Activated naive CD8-positive, alpha-beta T cell treated with anti-CD3 and anti-CD28 coated beads, Interleukin-2, amount 50 U/mL, for 24 hours (primary cell): Measurements from ENCODE around the gene RFTN1.

Experiments
- ATAC-seq: fragments of 150-1000 bp; cut with Tn5 transposase; one replicate; pipeline ENCODE4 v1.10.0; 2021
- DNase-seq: peaks from one replicate; pipeline ENCODE4 v3.0.0; 2021
- H3K27ac Mint-ChIP-seq: one replicate; pipeline ENCODE4 v1.8.0; 2021; ENCODE audit warnings: mild to moderate bottlenecking, mixed read lengths
- H3K27me3 Mint-ChIP-seq: one replicate; pipeline ENCODE4 v1.8.0; 2021; ENCODE audit warnings: mixed read lengths
- H3K36me3 Mint-ChIP-seq: one replicate; pipeline ENCODE4 v1.8.0; 2021; ENCODE audit warnings: low read depth, mixed read lengths
- H3K4me1 Mint-ChIP-seq: one replicate; pipeline ENCODE4 v1.8.0; 2021; ENCODE audit warnings: mixed read lengths
- H3K4me3 Mint-ChIP-seq: one replicate; pipeline ENCODE4 v1.8.0; 2021; ENCODE audit warnings: mild to moderate bottlenecking, moderate library complexity, mixed read lengths
- H3K9me3 Mint-ChIP-seq: one replicate; pipeline ENCODE4 v1.8.0; 2021; ENCODE audit warnings: mixed read lengths

The RFTN1 gene

DNA sequence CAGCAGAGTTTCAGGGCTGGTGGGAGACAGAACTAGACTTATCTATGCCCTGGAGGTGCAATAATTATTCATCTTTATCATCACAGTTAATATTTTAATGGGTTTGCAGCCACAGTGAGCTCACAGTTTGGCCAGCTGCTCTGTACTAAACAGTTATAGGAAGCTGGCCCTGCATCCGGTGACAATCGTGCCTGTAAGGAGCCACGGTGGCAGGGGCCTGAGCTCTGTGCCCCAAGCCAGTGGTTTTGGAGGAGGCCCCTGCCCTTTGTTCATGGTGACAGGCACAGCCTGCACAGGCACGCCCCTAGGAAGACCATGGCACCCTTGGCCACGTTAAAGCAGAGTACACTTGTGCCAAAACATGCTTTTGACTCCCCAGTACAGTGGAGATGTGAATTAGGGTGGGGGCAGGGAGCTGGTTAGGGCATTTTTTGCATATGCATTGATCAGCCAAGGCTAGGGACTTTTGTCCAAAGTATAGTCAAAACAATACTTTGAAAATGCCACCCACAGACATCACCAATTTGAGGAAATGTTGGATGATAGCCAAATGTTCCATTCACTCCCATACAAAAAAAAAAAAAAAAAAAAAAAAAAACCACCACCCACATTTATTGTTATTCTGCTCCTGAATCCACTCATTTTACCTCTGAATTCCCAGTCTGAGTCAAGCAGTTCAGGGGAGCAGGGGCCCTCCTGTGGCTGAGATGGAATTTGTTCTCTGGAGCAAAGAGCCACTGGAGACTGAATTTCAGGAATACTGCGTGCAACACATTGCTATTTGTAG is 3.4 kb upstream of the RFTN1 start:
- ATAC-seq (peak; percentile 27), DNase-seq (peak; percentile 63)
- Mint-ChIP-seq H3K36me3 (peaks cover 10% of the 10 kb centered on the region), H3K4me1 (peaks cover 84% of the 10 kb centered on the region), H3K9me3 (peaks cover 13% of the 10 kb centered on the region), H3K4me3 (peak overlapping the region; percentile 98), H3K27ac (peak overlapping the region; percentile 81), H3K27me3 (no peaks in the 10 kb centered on the region)

DNA sequence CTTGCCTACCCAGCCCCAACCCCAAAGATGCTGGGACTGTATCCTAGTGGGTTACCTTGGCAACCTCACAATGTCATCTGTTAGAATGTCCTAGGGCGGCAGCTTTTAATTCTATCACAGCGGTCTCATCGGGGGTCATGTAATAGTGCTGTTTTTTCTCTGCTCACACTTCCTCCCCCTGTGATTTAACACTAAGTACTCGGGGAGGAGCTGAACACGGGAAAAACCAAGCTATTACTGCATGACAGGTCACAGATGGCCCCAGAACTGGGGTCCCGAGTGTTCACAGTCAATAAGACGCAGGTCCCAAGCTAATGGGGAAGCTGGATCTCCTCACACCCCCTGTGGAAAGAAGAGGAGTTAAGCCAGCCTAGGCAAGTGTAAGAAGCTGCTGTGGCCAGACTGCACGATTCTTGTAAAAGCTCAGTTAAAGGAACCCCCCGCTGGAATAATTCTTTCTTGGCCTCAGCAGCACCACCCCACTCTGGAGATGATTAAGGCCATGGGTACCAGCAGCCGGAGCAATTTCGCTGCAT is 2.5 kb upstream of the RFTN1 start:
- Mint-ChIP-seq H3K27me3 (no peaks in the 10 kb centered on the region), H3K4me3 (peak overlapping the region; percentile 98)

DNA sequence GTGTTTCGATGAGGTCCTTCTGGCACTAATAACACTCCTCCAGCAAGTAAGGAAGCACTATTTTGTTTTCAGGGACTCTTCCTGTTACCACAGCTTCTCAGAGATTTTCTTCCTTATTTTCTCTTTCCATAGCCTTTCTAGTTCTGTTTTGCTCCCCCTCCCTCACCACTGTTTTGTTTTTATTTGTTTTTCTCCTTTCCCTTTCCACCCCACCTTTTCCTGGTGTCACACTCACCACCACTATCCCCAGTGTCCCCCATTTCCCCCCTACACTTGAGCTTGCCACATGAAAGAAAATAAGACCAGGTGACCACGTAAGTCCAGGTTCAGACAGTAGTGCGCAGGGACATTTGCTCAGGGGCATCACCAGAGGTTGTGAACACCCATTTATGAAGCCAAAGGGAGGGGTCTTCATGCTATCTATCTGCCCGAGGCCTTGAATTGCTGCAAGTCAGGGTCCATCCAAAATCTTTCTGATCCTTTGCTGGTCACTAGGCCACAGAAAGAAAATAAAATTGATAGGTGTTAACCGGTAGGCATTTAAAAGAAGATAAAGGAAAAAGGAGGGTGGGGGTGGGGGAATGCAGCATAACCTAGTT is 1.4 kb upstream of the RFTN1 start:
- H3K36me3 Mint-ChIP-seq: peaks cover 25% of the 10 kb centered on the region
- H3K4me1 Mint-ChIP-seq: peaks cover 83% of the 10 kb centered on the region
- ATAC-seq (no peak), DNase-seq (no peak)
- peak overlapping the region; percentile 92 for H3K27ac Mint-ChIP-seq
- peak overlapping the region; percentile 98 for H3K4me3 Mint-ChIP-seq
- peaks cover 13% of the 10 kb centered on the region for H3K9me3 Mint-ChIP-seq
- no peaks in the 10 kb centered on the region for H3K27me3 Mint-ChIP-seq

More for the DNA sequence above, 2.5 kb upstream of the RFTN1 start:
- Mint-ChIP-seq H3K4me1 (peaks cover 83% of the 10 kb centered on the region), H3K9me3 (peaks cover 13% of the 10 kb centered on the region), H3K27ac (peak overlapping the region; percentile 81), H3K36me3 (peaks cover 17% of the 10 kb centered on the region)
- DNase-seq (no peak), ATAC-seq (no peak)

DNA sequence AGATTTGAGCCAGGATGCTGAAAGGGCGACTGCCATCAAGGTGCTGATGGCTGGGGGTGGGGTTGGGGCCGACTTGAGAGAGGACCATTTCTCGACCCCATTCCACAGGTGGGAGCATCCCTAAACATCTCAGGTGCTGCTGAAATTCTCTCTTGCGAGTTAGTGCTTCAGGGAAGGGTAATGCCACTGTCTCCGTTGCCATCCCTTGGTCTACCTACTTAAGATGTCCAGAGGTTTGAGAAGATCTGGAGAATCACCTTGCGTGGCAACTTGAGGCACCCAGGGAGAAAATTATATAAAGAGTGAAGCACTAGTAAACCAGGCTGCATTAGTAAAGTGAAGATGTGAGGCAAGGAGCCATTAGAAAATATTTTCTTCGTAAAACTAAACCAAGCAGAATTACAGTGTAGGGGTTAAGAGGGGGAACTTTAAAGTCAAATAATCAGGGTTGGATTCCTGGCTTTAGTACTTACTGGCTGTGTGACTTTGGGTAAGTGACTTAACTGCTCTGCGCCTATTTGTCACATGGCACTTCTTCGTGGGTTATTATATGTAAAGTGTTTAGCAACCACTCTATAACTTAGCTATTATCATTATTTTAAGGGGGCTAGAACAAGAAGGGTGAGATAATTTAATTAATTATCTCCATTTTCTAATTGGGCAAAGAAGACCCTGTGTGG is 662 bp upstream of the RFTN1 start:
- Mint-ChIP-seq H3K4me3 (peak overlapping the region; percentile 98), H3K27ac (peak overlapping the region; percentile 92), H3K4me1 (peaks cover 83% of the 10 kb centered on the region), H3K36me3 (peaks cover 27% of the 10 kb centered on the region), H3K27me3 (no peaks in the 10 kb centered on the region), H3K9me3 (peaks cover 13% of the 10 kb centered on the region)
- DNase-seq: no peak
- no peak for ATAC-seq

DNA sequence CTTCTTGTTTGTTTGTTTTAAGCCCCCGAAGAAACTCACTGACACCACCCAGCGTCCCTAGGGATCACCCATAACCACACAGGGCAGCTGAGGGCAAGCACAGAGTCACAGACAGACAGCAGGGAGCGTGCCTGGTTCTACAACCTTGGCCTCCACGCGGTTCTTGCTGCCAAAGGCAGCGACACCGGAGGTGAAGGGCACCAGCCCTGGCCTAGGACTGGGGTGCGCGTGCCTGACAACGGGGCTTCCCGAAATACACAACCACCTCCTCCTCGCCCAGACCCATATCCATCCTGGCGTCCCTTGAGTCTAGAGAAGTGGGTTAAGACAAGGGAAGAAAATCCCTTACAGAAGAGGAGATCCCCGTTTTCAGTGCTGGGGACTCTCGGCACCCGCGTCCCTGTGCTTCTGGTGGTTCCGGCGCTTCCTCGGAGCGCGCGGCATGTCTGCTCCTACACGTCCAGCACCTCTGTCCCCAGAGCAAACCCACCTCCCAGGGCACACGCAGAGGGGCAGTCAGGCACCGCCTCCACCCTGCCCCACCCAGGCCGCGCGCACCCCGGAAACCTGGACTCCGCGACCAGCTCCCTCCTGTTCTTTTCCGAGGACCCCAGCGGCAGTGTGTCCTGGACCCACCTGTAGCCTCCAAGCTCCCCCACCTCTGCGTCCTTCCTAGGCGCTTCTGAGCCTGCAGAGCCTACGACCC is 911 bp downstream of the RFTN1 start:
- Mint-ChIP-seq H3K9me3 (no peaks in the 10 kb centered on the region), H3K36me3 (peaks cover 28% of the 10 kb centered on the region), H3K27ac (peak overlapping the region; percentile 92), H3K4me3 (peak overlapping the region; percentile 98), H3K27me3 (no peaks in the 10 kb centered on the region), H3K4me1 (peaks cover 83% of the 10 kb centered on the region)
- ATAC-seq (peak; percentile 26), DNase-seq (peak; percentile 64)

DNA sequence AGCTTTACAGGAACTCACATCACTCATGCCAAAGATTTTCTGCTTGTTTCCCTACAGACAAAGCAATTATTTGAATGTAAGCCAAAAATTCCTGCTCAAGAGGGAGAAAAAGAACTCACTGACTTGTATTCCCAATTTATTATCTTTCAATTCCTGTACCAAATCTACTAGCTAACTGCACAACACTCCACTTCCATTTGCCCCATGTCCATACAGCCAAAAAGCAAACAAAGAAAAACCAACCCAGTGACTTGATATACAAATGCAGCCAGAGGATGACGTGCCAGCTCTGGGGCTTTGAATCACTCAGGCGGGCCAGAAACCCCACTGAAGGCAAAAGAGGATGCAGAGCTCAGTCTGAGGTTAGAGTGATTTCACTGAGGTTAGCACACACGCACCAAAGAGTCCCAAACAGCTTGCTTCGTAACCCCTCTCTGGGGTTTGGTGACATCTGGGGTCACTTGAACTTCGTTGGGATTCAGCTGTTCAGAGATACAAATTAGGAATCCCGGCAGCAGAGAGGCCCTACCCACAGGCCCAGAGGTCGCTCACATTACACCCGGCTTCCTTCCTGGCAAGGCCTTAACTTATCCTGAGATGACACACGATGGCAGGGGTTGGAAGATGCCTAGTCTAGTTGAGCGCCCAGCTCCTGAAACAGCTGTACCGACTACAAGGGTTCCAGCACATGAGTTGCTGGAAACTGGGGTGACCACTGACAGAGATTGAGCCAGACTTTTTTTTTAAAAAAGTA is 1.6 kb downstream of the RFTN1 start:
- Mint-ChIP-seq H3K27ac (peak overlapping the region; percentile 92), H3K4me1 (peaks cover 83% of the 10 kb centered on the region), H3K27me3 (no peaks in the 10 kb centered on the region), H3K9me3 (no peaks in the 10 kb centered on the region), H3K36me3 (peaks cover 32% of the 10 kb centered on the region), H3K4me3 (peak overlapping the region; percentile 98)
- ATAC-seq (peak; percentile 78), DNase-seq (peak; percentile 78)

DNA sequence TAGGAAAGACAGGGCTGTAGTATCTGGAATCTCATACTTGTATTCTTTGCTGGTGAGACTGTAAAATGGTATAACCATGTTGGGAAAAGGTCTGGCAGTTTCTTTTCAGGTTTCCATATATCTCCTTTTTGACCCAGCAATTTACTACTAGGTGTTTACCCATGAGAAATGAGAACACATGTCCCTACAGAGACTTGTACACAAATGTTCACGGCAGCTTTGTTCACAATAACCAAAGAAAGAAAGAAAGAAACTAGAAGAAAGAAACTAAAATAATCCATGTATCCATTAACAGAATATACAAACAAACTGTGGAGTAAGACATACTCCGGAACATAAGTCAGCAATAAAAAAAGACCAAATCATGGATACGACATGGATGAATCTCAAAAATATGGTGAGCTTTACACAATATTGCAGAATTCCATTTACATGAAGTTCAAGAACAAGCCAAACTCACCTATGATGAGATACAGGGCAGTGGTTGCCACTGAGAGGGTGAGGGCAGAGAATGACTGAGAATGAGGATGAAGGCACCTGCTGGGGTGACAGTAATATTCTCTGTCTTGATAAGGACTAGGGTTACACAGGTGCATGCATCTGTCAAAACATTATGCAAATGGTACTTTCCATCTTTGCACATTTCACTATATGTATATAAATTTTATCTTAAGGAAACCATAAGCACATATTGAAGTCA is 2.7 kb downstream of the RFTN1 start:
- peak overlapping the region; percentile 92 for H3K27ac Mint-ChIP-seq
- H3K36me3 Mint-ChIP-seq: peaks cover 39% of the 10 kb centered on the region
- peak overlapping the region; percentile 98 for H3K4me3 Mint-ChIP-seq
- no peak for DNase-seq
- no peaks in the 10 kb centered on the region for H3K27me3 Mint-ChIP-seq
- no peak for ATAC-seq
- H3K9me3 Mint-ChIP-seq: no peaks in the 10 kb centered on the region
- peaks cover 83% of the 10 kb centered on the region for H3K4me1 Mint-ChIP-seq

DNA sequence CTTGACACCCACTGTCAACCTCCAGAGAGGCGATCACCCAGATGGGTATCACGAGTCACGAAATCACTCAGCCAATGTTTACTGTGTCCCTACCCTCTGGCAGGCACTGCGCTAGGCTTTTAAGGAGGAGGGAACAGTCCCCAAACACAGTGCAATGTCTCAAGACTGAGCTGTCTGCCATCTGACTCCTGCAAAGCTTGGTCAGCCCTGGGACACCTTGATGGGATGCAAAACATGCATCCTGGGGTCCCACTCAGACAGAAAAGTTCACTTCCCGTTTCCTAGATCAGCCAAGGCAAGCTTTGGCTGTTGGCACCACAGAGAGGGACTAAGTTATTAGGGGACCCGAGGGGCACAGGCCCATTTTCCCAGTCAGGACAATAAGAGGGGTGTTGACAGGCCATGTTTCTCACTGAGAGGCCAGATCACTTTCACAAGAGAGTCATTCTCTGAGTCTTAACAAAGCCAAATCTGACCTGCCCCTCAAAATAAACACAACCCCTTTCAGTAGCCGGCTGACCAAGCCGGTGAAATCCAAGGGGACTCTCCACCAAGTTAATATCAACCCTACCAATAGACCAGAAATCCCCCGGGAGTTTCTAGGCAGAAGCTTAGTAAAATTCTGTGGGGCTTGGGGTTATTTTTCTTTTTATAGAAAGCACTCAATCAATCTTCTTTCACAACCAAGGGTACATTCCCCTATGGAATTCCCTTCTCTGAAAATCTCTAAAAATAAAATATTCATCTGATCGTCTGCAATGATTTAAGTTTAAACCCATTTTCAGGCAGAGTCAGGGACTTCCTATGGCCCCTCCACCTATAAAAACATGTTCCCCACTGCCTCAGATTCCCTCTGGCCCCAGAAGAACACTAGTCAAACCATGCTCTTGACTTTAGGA is 3.5 kb downstream of the RFTN1 start:
- Mint-ChIP-seq H3K36me3 (peaks cover 47% of the 10 kb centered on the region), H3K27me3 (no peaks in the 10 kb centered on the region), H3K4me3 (peak overlapping the region; percentile 98), H3K4me1 (peaks cover 83% of the 10 kb centered on the region), H3K27ac (peak overlapping the region; percentile 92), H3K9me3 (no peaks in the 10 kb centered on the region)
- ATAC-seq (peak; percentile 38), DNase-seq (peak; percentile 44)

DNA sequence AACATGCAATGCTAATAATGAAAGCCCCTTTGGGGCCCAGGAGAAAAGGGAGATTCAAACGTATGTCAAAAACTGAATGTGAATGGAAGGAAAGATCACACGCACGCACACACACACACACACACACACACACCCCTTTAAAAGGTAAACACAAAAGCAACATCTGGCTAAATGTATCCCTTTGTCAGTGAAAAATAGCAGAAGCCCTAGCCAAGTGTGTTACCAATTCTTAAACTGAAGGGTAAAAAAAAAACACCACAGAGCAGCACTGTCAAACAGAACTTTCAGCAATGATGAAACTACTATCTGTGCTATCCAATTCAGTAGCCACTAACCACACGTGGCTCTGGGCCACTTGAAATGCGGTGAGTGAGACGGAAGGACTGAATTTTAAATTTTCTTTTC is 4.9 kb downstream of the RFTN1 start:
- no peak for ATAC-seq

DNA sequence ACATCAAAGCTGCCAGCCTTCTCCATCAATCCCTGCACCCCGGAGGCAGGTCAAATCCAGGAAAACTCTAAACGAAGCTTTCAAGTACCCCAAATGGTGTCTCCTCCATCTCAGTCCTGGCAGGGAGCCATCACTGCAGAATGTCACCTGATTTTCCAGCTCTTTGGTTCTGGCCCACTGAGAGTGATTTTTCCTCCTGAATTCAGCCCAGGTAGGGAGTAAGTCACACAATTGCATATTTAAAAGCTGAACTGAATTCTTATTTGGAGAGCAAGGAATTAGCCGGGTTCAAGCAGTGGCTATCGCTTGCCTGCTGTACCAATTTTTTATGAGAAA is 5.3 kb downstream of the RFTN1 start:
- peak overlapping the region; percentile 61 for H3K4me3 Mint-ChIP-seq

More for the DNA sequence above, 4.9 kb downstream of the RFTN1 start:
- Mint-ChIP-seq H3K4me3 (peak overlapping the region; percentile 61), H3K27ac (peak overlapping the region; percentile 76), H3K9me3 (no peaks in the 10 kb centered on the region), H3K27me3 (no peaks in the 10 kb centered on the region), H3K36me3 (peaks cover 55% of the 10 kb centered on the region), H3K4me1 (peaks cover 87% of the 10 kb centered on the region)
- DNase-seq: no peak

DNA sequence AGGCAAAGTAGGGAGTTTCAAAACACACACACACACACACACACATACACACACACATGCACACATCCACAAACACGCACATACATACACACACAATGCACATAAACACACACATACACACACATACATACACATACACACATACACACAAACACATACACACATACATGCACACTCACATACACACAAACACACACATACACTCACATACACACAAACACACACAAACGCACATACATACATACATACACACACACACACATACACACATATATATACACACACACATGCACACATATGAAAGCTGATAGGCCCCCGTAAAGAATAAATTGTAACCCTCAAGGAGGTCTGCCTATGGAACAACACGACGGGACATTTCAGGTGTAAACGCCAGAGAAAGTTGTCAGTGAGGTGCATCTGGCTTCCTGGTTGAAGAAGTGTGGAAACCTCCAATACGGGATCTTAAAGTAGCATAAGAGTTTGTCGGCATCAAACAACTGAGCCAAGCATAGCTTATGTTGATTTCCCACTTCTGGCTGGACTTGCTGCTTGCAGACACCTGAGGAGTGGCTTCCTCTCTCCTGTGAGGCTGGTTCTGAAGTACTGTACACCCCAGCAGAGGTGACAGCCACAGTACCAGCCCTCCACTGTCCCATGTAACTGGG is 5.8 kb downstream of the RFTN1 start:
- peaks cover 96% of the 10 kb centered on the region for H3K4me1 Mint-ChIP-seq
- peaks cover 60% of the 10 kb centered on the region for H3K36me3 Mint-ChIP-seq
- H3K27me3 Mint-ChIP-seq: no peaks in the 10 kb centered on the region
- no peaks in the 10 kb centered on the region for H3K9me3 Mint-ChIP-seq
- DNase-seq (no peak), ATAC-seq (no peak)
- peak overlapping the region; percentile 61 for H3K4me3 Mint-ChIP-seq
- H3K27ac Mint-ChIP-seq: peak overlapping the region; percentile 76

More for the DNA sequence above, 5.3 kb downstream of the RFTN1 start:
- Mint-ChIP-seq H3K27me3 (no peaks in the 10 kb centered on the region), H3K9me3 (no peaks in the 10 kb centered on the region), H3K27ac (peak overlapping the region; percentile 76), H3K4me1 (peaks cover 91% of the 10 kb centered on the region), H3K36me3 (peaks cover 58% of the 10 kb centered on the region)
- no peak for ATAC-seq
- no peak for DNase-seq

DNA sequence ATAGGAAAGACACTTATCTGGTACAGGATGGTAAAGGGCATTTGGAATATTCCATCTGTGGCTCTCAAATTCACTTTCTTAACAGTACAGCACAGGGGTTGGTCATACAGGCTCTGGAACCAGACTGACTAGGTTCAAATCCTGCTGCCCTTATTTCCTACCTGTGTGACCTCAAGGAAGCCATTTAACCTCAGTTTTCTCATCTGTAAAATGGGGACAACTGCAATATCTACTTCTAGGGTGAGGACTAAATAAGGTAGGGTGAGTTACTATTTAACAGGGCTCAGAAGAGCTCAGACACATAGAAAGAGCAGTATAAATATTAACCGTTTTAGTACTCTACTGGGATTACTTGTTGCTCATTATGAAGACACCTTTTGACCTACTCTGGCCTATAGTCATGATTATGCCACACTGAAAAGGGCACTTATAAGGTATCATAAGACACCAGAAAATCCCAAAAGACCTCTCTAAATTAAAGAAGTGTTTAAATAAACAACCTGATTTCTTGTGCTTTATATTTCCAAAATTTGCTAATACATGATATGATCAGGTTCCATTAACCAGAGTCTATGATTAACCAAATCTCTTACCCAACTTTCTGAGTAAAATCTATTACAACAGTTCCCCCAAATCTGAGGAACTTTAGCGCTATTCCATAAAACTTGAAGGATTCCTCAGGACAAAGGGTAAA is 6.5 kb downstream of the RFTN1 start:
- H3K4me1 Mint-ChIP-seq: peaks cover 98% of the 10 kb centered on the region
- peak overlapping the region; percentile 61 for H3K4me3 Mint-ChIP-seq
- peak overlapping the region; percentile 76 for H3K27ac Mint-ChIP-seq
- peaks cover 60% of the 10 kb centered on the region for H3K36me3 Mint-ChIP-seq
- DNase-seq: no peak
- no peaks in the 10 kb centered on the region for H3K9me3 Mint-ChIP-seq
- no peak for ATAC-seq
- no peaks in the 10 kb centered on the region for H3K27me3 Mint-ChIP-seq
